ENCODE measurements around the gene RAP1A. TPM values are rescaled to one million over a fixed set of nuclear protein-coding genes. Genes with fewer than 3 reads are reported as not detected.

Gene RAP1A
- total and polyA plus RNA-seq, 4 donors = 14.2 to 31.4 (median 25.8) TPM

DNA sequence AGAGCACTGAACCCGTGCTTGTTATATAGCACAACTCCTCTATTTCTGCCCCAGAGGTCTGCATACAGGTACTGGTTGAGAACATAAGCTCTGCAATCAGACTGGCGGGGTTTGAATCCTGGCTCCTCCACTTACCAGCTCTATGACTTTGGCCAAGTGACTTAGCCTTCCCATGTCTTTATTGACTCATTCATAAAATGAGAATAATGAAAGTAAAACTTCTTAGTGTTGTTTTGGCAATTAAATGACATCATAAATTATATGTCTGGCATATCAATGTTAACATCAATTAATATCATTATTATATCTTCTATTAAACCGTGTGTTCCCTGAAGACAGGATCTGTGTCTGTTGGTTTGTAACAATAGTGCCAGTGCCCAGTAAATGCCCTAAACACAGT lies 115.3 kb downstream of the RAP1A start:
- H3K9ac ChIP-seq (ENCODE audit: low read depth in 1 of 2, low read length in 2 of 2) = no peak overlapping the region
- no peaks in the 10 kb centered on the region for H3K36me3 ChIP-seq (ENCODE audit: control insufficient read depth in 4 of 4, insufficient read depth in 3 of 4, low read depth in 1 of 4, low read length in 3 of 4)
- TF ChIP-seq YY1 (IDR thresholded peaks at IDR 0.05) = no peak
- TF ChIP-seq FOXA2 (IDR thresholded peaks at IDR 0.05) = no peak
- TF ChIP-seq HNF4A (conservative IDR thresholded peaks at IDR 0.05) = no peak
- TF ChIP-seq, protein P1, sequence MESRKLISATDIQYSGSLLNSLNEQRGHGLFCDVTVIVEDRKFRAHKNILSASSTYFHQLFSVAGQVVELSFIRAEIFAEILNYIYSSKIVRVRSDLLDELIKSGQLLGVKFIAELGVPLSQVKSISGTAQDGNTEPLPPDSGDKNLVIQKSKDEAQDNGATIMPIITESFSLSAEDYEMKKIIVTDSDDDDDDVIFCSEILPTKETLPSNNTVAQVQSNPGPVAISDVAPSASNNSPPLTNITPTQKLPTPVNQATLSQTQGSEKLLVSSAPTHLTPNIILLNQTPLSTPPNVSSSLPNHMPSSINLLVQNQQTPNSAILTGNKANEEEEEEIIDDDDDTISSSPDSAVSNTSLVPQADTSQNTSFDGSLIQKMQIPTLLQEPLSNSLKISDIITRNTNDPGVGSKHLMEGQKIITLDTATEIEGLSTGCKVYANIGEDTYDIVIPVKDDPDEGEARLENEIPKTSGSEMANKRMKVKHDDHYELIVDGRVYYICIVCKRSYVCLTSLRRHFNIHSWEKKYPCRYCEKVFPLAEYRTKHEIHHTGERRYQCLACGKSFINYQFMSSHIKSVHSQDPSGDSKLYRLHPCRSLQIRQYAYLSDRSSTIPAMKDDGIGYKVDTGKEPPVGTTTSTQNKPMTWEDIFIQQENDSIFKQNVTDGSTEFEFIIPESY (IDR thresholded peaks at IDR 0.05) = no peak
- TF ChIP-seq SP1 (IDR thresholded peaks at IDR 0.05) = no peak
- TF ChIP-seq, protein P2, sequence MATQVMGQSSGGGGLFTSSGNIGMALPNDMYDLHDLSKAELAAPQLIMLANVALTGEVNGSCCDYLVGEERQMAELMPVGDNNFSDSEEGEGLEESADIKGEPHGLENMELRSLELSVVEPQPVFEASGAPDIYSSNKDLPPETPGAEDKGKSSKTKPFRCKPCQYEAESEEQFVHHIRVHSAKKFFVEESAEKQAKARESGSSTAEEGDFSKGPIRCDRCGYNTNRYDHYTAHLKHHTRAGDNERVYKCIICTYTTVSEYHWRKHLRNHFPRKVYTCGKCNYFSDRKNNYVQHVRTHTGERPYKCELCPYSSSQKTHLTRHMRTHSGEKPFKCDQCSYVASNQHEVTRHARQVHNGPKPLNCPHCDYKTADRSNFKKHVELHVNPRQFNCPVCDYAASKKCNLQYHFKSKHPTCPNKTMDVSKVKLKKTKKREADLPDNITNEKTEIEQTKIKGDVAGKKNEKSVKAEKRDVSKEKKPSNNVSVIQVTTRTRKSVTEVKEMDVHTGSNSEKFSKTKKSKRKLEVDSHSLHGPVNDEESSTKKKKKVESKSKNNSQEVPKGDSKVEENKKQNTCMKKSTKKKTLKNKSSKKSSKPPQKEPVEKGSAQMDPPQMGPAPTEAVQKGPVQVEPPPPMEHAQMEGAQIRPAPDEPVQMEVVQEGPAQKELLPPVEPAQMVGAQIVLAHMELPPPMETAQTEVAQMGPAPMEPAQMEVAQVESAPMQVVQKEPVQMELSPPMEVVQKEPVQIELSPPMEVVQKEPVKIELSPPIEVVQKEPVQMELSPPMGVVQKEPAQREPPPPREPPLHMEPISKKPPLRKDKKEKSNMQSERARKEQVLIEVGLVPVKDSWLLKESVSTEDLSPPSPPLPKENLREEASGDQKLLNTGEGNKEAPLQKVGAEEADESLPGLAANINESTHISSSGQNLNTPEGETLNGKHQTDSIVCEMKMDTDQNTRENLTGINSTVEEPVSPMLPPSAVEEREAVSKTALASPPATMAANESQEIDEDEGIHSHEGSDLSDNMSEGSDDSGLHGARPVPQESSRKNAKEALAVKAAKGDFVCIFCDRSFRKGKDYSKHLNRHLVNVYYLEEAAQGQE (IDR thresholded peaks at IDR 0.05) = no peak
- TF ChIP-seq RAD21 (IDR thresholded peaks at IDR 0.05) = no peak
- TF ChIP-seq GABPA (IDR thresholded peaks at IDR 0.05 in 1 of 2, conservative IDR thresholded peaks at IDR 0.05 in 1 of 2) = no peak
- TF ChIP-seq, protein P3, sequence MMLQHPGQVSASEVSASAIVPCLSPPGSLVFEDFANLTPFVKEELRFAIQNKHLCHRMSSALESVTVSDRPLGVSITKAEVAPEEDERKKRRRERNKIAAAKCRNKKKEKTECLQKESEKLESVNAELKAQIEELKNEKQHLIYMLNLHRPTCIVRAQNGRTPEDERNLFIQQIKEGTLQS (IDR thresholded peaks at IDR 0.05) = no peak
- TF ChIP-seq TAF1 (conservative IDR thresholded peaks at IDR 0.05) = no peak
- TF ChIP-seq, protein P4, sequence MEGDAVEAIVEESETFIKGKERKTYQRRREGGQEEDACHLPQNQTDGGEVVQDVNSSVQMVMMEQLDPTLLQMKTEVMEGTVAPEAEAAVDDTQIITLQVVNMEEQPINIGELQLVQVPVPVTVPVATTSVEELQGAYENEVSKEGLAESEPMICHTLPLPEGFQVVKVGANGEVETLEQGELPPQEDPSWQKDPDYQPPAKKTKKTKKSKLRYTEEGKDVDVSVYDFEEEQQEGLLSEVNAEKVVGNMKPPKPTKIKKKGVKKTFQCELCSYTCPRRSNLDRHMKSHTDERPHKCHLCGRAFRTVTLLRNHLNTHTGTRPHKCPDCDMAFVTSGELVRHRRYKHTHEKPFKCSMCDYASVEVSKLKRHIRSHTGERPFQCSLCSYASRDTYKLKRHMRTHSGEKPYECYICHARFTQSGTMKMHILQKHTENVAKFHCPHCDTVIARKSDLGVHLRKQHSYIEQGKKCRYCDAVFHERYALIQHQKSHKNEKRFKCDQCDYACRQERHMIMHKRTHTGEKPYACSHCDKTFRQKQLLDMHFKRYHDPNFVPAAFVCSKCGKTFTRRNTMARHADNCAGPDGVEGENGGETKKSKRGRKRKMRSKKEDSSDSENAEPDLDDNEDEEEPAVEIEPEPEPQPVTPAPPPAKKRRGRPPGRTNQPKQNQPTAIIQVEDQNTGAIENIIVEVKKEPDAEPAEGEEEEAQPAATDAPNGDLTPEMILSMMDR (IDR thresholded peaks at IDR 0.05; ENCODE audit: low read depth, low read length, missing input control) = no peak
- H3K27me3 ChIP-seq (ENCODE audit: control insufficient read depth in 4 of 4, insufficient read depth in 4 of 4, low read length in 3 of 4) = no peaks in the 10 kb centered on the region
- DNase-seq (ENCODE audit: low spot score) = no peak
- WGBS = 92% methylated on average over 3 of the region's 3 CpGs
- H3K27ac ChIP-seq (ENCODE audit: low read depth in 1 of 2, low read length in 2 of 2) = no peak overlapping the region
- H3K4me1 ChIP-seq (ENCODE audit: control insufficient read depth in 4 of 4, insufficient read depth in 4 of 4, low read length in 3 of 4) = peaks cover 2 to 23% (median 12%) of the 10 kb centered on the region in 4 donors
- no peaks in the 10 kb centered on the region for H3K9me3 ChIP-seq (ENCODE audit: control insufficient read depth in 4 of 4, low read length in 3 of 4)
- no peak overlapping the region for H3K4me3 ChIP-seq (ENCODE audit: low read depth in 1 of 3, low read length in 3 of 3)

DNA sequence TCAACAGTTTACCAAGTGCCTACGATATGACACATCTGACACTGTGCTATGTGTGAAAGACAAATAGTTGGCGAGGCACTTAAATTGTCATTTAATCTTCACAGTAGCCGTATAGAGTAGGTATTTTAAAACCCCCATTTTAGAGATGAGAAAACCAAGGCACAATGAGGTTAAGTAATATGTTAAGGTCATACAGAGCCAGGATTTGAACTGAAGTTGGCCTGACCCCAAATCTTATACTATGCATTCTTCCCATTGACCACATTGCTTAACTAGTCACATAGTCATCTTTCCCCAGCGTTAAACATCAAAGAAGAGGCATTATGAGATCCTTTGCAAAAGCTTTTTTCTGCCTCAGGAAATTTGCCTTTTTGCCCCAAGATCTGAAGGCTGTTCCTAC lies 115.7 kb downstream of the RAP1A start:
- H3K36me3 ChIP-seq (ENCODE audit: control insufficient read depth in 4 of 4, insufficient read depth in 3 of 4, low read depth in 1 of 4, low read length in 3 of 4) = no peaks in the 10 kb centered on the region
- H3K9me3 ChIP-seq (ENCODE audit: control insufficient read depth in 4 of 4, low read length in 3 of 4) = no peaks in the 10 kb centered on the region
- DNase-seq (ENCODE audit: low spot score) = no peak
- no peak overlapping the region for H3K9ac ChIP-seq (ENCODE audit: low read depth in 1 of 2, low read length in 2 of 2)
- no peak overlapping the region for H3K27ac ChIP-seq (ENCODE audit: low read depth in 1 of 2, low read length in 2 of 2)
- H3K27me3 ChIP-seq (ENCODE audit: control insufficient read depth in 4 of 4, insufficient read depth in 4 of 4, low read length in 3 of 4) = no peaks in the 10 kb centered on the region
- peaks cover 7 to 28% (median 16%) of the 10 kb centered on the region in 4 donors for H3K4me1 ChIP-seq (ENCODE audit: control insufficient read depth in 4 of 4, insufficient read depth in 4 of 4, low read length in 3 of 4)
- 96% methylated on average over 4 of the region's 4 CpGs for WGBS
- H3K4me3 ChIP-seq (ENCODE audit: low read depth in 1 of 3, low read length in 3 of 3) = no peak overlapping the region
- TF ChIP-seq YY1 (IDR thresholded peaks at IDR 0.05) = no peak
- TF ChIP-seq, protein P2 (IDR thresholded peaks at IDR 0.05) = no peak
- TF ChIP-seq TAF1 (conservative IDR thresholded peaks at IDR 0.05) = no peak
- no peak for TF ChIP-seq HNF4G (IDR thresholded peaks at IDR 0.05)
- no peak for TF ChIP-seq HNF4A (conservative IDR thresholded peaks at IDR 0.05)
- no peak for TF ChIP-seq SP1 (IDR thresholded peaks at IDR 0.05)
- TF ChIP-seq RAD21 (IDR thresholded peaks at IDR 0.05) = no peak
- TF ChIP-seq FOXA2 (IDR thresholded peaks at IDR 0.05) = no peak
- TF ChIP-seq, protein P1 (IDR thresholded peaks at IDR 0.05) = no peak
- no peak for TF ChIP-seq NR2F2 (IDR thresholded peaks at IDR 0.05)
- TF ChIP-seq, protein P4 (IDR thresholded peaks at IDR 0.05; ENCODE audit: low read depth, low read length, missing input control) = no peak
- no peak for TF ChIP-seq RXRA (IDR thresholded peaks at IDR 0.05)
- TF ChIP-seq JUND (IDR thresholded peaks at IDR 0.05) = no peak

All from liver (tissue), 9 donors.